Activated T-helper 2 cell treated with anti-CD3 and anti-CD28 coated beads, Interferon-gamma antibody, Interleukin-2, Interleukin-4, amounts not matched to agents 10 μg/mL and 5 μg/mL and 100 μg/mL, durations not matched to agents 14 hours and 24 hours and 36 hours (primary cell): ENCODE results near the gene POP7. TPM values are rescaled to one million over a fixed set of nuclear protein-coding genes. Genes with fewer than 3 reads are reported as not detected.
"Not testable (repeated sequence)": the region's sequence is repeated elsewhere in the genome, so short reads cannot be mapped to it uniquely, and the experiment has no call there.

Source experiments
- DNase-seq: peaks from one replicate; pipeline ENCODE4 v3.0.0; 2021; ENCODE audit warnings: low spot score
- H3K27ac Mint-ChIP-seq: one replicate; pipeline ENCODE4 v1.8.0; 2021; ENCODE audit warnings: mixed read lengths
- H3K27me3 Mint-ChIP-seq: one replicate; pipeline ENCODE4 v1.8.0; 2021; ENCODE audit warnings: low read depth, mixed read lengths
- H3K36me3 Mint-ChIP-seq: one replicate; pipeline ENCODE4 v1.8.0; 2021; ENCODE audit warnings: low read depth, mixed read lengths
- H3K4me1 Mint-ChIP-seq: one replicate; pipeline ENCODE4 v1.8.0; 2021; ENCODE audit warnings: low read depth, mixed read lengths
- H3K4me3 Mint-ChIP-seq: one replicate; pipeline ENCODE4 v1.8.0; 2021; ENCODE audit warnings: low read depth, mild to moderate bottlenecking, moderate library complexity, mixed read lengths
- H3K9me3 Mint-ChIP-seq: one replicate; pipeline ENCODE4 v1.8.0; 2021; ENCODE audit warnings: mixed read lengths
- intact Hi-C: fragments of 100-400 bp; cut with micrococcal nuclease; formaldehyde crosslinking; loops from one replicate; pipeline ENCODE4 v1.15.1; 2023
- total RNA-seq: library from RNA; stranded (reverse); gene quantifications from 2 replicates; pipeline ENCODE4 v1.2.3, GENCODE V29; 2022

Gene POP7
- total RNA-seq, 1 donor from 2014 or later: 67.6 TPM

DNA sequence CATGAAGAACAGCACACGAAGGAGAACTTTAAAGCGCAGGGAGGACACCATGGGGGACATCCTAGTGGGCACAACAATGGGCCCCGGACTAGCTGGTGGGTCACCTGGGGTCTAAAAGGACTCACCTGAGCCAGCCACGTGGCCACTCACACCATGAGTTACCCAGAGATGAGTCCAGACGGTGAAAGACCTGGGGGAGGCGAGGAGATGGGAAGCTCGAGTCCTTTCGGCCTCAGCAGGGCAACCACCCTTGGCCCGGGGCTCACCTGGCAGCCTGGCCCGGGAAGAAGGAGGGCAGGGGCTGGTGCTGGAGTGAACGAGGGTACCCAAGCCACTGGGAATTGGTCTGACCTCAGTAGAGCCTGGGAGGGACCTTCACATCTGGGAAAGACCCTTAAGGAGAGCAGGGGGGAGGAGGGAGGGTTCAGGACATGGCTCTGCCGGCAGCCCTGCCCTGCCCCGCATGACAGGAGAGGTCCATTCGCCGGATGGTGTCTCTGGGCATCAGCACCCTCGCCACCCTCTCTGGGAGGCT lies 17.5 kb upstream of the POP7 start:
- Mint-ChIP-seq H3K9me3 (no peaks in the 10 kb centered on the region), H3K27me3 (no peaks in the 10 kb centered on the region), H3K27ac (no peak overlapping the region), H3K36me3 (peaks cover 52% of the 10 kb centered on the region), H3K4me3 (no peak overlapping the region), H3K4me1 (peaks cover 16% of the 10 kb centered on the region)
- DNase-seq: no peak
- intact Hi-C loops: no loop called here

DNA sequence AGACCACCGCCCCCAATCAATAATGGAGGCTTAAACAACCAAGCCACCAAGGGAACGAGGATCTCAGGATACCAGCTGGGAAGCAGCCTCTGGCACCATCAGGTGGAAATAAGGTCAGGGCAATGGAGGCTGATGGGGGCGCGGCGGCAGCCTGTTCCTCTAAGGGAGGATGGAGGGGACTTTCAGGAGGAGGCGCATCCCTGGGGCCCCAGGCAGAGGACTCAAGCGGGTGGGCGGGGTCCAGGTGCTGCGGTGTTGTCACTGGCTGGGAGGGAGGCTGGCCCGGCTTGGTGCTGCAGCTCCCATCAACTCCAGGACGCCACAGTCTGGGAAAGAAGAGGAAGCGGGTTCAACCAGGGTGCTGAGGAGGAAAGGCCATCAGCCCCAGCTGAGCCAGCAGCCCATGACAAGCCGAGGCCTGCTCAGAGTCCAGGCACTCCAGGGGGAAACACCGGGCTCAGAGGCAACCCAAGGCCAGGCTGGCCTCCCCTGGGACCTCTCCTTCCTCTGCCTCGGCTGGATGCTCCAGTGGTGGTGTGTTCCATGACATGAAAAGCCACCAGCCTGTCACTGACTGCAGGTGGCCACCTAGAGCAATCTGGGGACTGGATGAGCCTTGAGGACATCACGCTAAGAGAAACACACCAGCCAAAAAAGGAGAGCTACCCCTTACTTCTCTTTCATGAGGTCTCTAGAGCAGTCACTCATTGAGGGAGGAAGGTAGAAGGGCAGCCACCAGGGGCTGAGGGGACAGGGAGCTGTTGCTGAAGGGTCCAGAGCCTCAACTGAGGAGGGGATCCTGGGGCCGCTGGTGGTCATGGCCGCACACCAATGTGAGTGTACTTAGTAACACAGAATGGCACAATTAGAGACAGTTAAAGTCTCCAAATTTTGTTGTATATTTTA lies 16.4 kb upstream of the POP7 start:
- peaks cover 16% of the 10 kb centered on the region for H3K4me1 Mint-ChIP-seq
- intact Hi-C loops: loop anchor here (5.0 kb wide), 1 partner anchor 127 kb away; no protein-coding TSS in a partner anchor
- H3K27me3 Mint-ChIP-seq: no peaks in the 10 kb centered on the region
- peak overlapping the region; percentile 6 for H3K27ac Mint-ChIP-seq
- no peak for DNase-seq
- no peak overlapping the region for H3K4me3 Mint-ChIP-seq
- H3K9me3 Mint-ChIP-seq: no peaks in the 10 kb centered on the region
- peaks cover 48% of the 10 kb centered on the region for H3K36me3 Mint-ChIP-seq

DNA sequence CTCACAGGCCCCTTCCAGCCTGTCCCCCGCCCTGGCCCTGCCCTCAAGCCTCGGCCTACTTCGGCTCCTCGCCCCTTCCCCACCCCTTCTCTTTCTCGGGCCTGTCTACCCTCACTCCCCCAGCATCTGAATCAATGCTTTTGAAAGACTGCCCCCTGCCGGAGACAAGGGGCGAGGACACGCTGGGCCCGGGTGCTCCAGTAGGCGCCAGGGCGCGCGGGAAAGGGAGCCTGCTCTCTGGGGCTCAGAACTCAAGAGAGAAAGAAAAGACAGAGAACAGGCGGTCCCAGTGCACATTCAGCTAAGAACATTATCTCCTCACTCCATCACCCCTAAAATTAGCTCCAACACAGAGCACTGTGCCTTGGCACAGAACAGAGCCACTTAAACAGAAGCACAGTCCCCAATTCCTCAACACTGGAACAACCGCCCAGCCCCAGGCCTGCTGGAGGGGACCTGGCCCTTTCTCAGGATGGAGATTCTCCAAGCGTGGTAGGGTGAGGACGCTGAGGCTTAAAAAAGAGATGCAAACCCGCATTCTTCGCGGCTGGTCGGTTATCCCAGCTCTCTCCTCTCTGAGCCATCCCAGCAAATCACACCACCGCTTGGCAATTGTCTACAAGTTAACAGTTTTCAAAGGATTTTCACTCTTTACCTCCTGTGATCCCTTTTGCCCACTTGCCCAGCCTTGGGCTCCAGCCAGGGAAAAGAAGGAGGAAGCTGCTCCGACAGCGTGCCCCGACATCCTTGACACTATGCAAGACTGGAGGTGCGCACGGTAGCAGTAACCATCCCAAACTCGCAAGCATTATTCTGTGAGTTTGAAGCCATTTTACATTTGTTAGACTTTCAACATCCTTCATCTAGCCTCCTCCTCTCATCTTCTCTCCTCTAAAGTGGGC lies 14.0 kb upstream of the POP7 start:
- H3K27me3 Mint-ChIP-seq: peaks cover 5% of the 10 kb centered on the region
- H3K4me3 Mint-ChIP-seq: peak overlapping the region; percentile 90
- peaks cover 37% of the 10 kb centered on the region for H3K36me3 Mint-ChIP-seq
- peak overlapping the region; percentile 0 for H3K27ac Mint-ChIP-seq
- intact Hi-C loops: loop anchor here (1.0 to 5.0 kb wide), 2 partner anchors 88 to 130 kb away; no protein-coding TSS in a partner anchor
- no peaks in the 10 kb centered on the region for H3K9me3 Mint-ChIP-seq
- DNase-seq: peak; percentile 74
- H3K4me1 Mint-ChIP-seq: peaks cover 23% of the 10 kb centered on the region

DNA sequence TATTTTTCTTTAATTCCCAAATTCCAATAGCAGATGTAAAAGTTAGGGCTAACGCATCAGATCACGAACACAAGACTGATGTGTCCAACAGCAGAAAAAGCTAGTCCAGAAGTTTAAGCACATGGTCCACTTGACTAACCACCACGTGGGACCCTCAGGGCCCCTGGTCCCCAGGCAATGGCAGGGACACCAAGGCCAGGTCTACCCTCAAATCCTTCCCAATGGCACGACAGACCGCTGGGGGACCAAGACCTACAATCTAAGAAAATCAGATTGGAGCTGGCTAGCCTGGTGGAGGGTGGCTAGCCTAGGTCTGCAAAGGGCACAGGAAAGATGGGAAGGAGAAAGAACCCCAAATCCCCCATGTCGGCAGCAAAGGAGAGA lies 13.4 kb upstream of the POP7 start:
- Mint-ChIP-seq H3K4me1 (peaks cover 23% of the 10 kb centered on the region), H3K4me3 (peak overlapping the region; percentile 90), H3K27me3 (peaks cover 7% of the 10 kb centered on the region)

DNA sequence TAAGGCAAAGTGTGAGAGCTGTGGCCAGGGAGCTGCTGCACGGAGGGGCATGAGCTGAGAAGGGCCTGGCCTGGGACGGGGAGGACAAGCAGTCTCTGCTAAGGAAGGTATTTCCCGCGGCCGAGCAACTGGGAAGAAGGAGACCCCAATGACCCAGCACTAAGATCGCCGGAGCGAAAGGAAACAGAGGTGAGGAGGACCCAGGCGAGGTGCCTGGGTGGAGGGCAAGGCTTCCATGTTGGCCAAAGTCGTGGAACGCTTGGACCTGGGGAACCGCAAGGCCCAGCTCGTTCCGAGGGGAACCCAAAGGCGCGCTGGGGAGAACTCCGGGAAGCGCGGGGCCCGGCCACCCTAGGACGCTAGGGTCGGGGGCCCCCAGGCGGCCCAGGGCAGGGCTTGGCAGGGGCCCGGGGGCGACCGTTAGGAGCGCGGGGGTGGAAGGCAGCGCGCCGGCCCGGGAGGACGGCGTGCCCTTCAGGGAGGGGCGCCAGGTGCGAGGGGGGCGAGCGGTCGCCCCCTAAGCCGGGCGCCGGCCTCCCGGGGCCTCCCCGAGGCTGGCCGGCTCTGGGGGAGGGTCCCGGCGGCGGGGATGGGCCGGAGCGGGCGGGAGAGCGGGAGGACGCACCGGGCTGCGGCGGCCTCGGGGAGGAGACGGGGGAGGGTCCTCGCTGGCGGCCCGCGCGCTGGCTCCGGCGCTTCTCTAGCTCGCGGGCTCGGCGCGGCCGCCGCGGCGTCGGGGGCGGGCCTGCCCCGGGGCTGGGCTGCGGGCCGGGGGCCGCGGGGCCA lies 12.4 kb upstream of the POP7 start:
- intact Hi-C loops: loop anchor here (1.0 to 5.0 kb wide), 3 partner anchors 12 to 131 kb away; partner anchors contain the start of gene GNB2
- Mint-ChIP-seq H3K36me3 (peaks cover 28% of the 10 kb centered on the region), H3K4me3 (peak overlapping the region; percentile 90), H3K4me1 (peaks cover 23% of the 10 kb centered on the region), H3K27me3 (peaks cover 7% of the 10 kb centered on the region), H3K27ac (peak overlapping the region; percentile 82), H3K9me3 (no peaks in the 10 kb centered on the region)
- no peak for DNase-seq

More for the DNA sequence above, 13.4 kb upstream of the POP7 start:
- DNase-seq: no peak
- peaks cover 37% of the 10 kb centered on the region for H3K36me3 Mint-ChIP-seq
- intact Hi-C loops: loop anchor here (5.0 kb wide), 1 partner anchor 130 kb away; no protein-coding TSS in a partner anchor
- peak overlapping the region; percentile 82 for H3K27ac Mint-ChIP-seq
- no peaks in the 10 kb centered on the region for H3K9me3 Mint-ChIP-seq

DNA sequence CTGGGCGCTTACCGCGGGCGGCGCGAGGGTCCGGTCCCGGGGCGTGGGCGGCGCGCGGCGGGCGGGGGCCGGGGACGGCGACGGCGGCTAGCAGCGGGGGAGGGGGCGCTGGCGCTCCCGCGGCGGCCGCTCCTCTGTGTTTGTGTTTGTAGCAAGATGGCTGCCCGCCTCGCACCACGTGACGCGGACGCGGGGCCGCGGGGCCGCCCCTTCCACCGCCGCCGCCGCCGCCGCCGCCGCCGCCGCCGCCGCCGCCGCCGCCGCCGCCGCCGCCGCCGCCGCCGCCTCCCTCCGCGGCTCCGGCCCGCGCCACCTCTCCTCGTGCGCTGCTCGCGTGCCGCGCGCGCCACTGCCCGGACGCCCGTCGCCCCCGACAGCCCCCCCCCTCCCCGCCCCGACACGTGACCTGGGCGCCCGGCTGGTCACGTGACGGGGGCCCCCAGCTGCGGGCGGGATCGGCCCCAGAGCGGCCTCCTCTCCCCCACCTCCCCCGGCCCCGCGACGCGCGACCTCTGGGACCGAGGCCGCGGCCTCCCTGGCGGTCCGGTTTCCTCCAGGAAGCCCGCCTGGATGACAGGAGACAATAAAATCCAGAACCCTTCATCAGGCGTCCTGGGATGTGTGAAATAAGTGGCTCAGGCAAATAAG lies 11.7 kb upstream of the POP7 start, which contains the start of gene GIGYF1:
GIGYF1 (minus strand) TSS at position 153 of the 648 bp plus-strand sequence. CDS start 6,012 bp downstream, outside the sequence.
- peak within 1 kb of the TSS; percentile 90 for H3K4me3 Mint-ChIP-seq
- intact Hi-C loops: loop anchor here (1.0 to 5.0 kb wide), 3 partner anchors 11 to 132 kb away; partner anchors contain the start of gene GNB2
- peaks cover 8% of the 10 kb centered on the region for H3K27me3 Mint-ChIP-seq
- peak; percentile 66 for DNase-seq
- peaks cover 23% of the 10 kb centered on the region for H3K4me1 Mint-ChIP-seq
- H3K9me3 Mint-ChIP-seq: no peaks in the 10 kb centered on the region
- peak within 1 kb of the TSS; percentile 82 for H3K27ac Mint-ChIP-seq
- H3K36me3 Mint-ChIP-seq: peaks cover 22% of the 10 kb centered on the region

DNA sequence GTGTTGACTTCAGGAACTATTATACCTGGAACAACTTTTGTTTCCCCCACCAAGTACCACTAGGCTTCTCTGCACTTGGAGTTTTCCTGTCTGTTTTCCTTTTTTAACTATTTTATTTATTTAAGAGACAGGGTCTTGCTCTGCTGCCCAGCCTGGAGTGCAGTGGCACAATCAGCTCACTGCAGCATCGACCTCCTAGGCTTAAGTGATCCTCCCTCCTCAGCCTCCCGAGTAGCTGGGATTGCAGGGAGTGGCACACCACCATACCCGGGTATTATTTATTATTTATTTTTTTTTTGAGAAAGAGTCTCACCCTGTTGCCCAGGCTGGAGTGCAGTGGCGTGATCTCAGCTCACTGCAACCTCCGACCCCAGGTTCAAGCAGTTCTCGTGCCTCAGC lies 9.8 kb upstream of the POP7 start:
- Mint-ChIP-seq H3K36me3 (peaks cover 18% of the 10 kb centered on the region), H3K9me3 (no peaks in the 10 kb centered on the region), H3K27me3 (peaks cover 13% of the 10 kb centered on the region), H3K4me1 (peaks cover 23% of the 10 kb centered on the region), H3K27ac (no peak overlapping the region), H3K4me3 (no peak overlapping the region)
- DNase-seq: no peak
- intact Hi-C loops: no loop called here

DNA sequence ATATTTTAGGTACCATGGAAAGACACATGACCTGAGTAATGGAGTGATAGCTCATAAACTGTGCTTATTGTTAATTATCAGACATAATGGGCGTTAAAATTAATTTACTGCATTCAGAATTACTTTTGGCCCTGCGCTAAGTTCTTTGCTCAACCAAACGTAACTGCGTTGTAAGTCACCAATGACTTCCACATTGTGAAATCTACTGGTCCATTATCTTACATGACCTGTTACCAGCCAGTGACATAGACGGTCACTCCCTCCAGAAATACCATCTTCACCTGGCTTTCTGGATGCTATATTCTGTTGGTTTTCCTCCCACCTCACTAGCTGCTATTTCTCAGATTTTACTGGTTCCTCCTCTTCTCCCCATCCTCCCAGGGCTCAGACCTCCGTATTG lies 6.9 kb upstream of the POP7 start:
- peaks cover 7% of the 10 kb centered on the region for H3K4me1 Mint-ChIP-seq
- H3K9me3 Mint-ChIP-seq: no peaks in the 10 kb centered on the region
- H3K27me3 Mint-ChIP-seq: peaks cover 19% of the 10 kb centered on the region
- intact Hi-C loops: no loop called here
- no peaks in the 10 kb centered on the region for H3K36me3 Mint-ChIP-seq
- no peak overlapping the region for H3K27ac Mint-ChIP-seq
- no peak overlapping the region for H3K4me3 Mint-ChIP-seq
- no peak for DNase-seq

DNA sequence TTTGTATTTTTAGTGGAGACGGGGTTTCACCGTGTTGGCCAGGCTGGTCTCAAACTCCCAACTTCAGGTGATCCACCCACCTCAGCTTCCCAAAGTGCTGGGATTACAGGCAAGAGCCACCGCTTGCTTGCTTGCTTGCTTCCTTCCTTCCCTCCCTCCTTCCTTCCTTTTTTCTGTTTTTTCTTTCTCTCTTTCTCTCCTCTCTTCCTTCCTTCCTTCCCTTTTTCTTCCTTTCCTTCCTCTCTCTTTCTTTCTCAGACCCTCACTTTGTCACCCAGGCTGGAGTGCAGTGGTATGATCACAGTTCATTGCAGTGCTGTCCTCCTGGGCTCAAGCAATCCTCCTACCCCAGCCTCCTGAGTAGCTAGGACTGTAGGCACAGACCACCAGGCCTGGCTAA lies 4.8 kb upstream of the POP7 start:
- H3K27ac Mint-ChIP-seq, H3K4me1 Mint-ChIP-seq, H3K36me3 Mint-ChIP-seq, H3K4me3 Mint-ChIP-seq, DNase-seq, H3K9me3 Mint-ChIP-seq, intact Hi-C loops: not testable (repeated sequence)
- peaks cover 14% of the 10 kb centered on the region for H3K27me3 Mint-ChIP-seq

DNA sequence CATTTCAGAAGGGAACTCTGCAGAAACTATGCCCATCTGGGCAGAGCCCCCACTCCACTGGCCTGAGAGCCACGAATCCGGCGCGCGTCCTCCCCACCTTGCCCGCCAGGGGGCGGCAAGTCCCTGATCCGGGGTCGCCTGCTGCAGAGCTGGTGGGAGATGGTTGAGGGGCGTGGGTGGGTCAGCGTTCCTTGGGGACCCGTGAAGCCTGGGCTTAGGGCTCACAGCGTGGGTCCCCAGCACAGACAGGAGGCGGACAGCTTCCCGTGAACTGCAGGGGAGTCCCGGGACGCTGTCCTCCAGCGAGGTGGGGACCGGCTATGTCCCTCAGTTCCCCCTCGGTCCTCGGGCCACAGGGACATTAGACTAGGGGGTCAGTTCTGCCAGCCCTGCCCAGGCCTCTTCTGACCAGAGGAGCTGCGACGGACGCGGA lies 585 bp upstream of the POP7 start:
- Mint-ChIP-seq H3K9me3 (no peaks in the 10 kb centered on the region), H3K36me3 (peaks cover 21% of the 10 kb centered on the region), H3K27me3 (peaks cover 6% of the 10 kb centered on the region), H3K4me1 (peaks cover 6% of the 10 kb centered on the region), H3K27ac (peak overlapping the region; percentile 97), H3K4me3 (peak overlapping the region; percentile 99)
- intact Hi-C loops: loop anchor here (1.0 to 5.0 kb wide), 5 partner anchors 11 to 147 kb away; partner anchors contain the start of genes GIGYF1, GNB2, MOSPD3 and SLC12A9
- peak; percentile 74 for DNase-seq

DNA sequence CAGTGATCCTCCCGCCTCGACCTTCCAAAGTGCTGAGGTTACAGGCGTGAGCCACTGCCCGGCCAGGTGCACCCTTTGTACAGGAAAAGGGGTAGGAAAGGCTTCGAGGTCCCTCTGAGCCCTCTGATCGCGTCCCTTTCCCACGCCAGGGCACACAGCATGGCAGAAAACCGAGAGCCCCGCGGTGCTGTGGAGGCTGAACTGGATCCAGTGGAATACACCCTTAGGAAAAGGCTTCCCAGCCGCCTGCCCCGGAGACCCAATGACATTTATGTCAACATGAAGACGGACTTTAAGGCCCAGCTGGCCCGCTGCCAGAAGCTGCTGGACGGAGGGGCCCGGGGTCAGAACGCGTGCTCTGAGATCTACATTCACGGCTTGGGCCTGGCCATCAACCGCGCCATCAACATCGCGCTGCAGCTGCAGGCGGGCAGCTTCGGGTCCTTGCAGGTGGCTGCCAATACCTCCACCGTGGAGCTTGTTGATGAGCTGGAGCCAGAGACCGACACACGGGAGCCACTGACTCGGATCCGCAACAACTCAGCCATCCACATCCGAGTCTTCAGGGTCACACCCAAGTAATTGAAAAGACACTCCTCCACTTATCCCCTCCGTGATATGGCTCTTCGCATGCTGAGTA lies 871 bp downstream of the POP7 start:
- peaks cover 3% of the 10 kb centered on the region for H3K27me3 Mint-ChIP-seq
- peaks cover 6% of the 10 kb centered on the region for H3K4me1 Mint-ChIP-seq
- H3K9me3 Mint-ChIP-seq: no peaks in the 10 kb centered on the region
- H3K36me3 Mint-ChIP-seq: peaks cover 21% of the 10 kb centered on the region
- peak overlapping the region; percentile 97 for H3K27ac Mint-ChIP-seq
- DNase-seq: no peak
- intact Hi-C loops: loop anchor here (1.0 to 5.0 kb wide), 2 partner anchors 73 to 94 kb away; partner anchors contain the start of gene MOSPD3
- H3K4me3 Mint-ChIP-seq: peak overlapping the region; percentile 99
